ENCODE results near the gene TRIM9.
A peak's percentile ranks its signal among the peaks of the same experiment; 100 is the strongest.
"Not testable (repeated sequence)": the region's sequence is repeated elsewhere in the genome, so short reads cannot be mapped to it uniquely, and the experiment has no call there.

TRIM9 gene

DNA sequence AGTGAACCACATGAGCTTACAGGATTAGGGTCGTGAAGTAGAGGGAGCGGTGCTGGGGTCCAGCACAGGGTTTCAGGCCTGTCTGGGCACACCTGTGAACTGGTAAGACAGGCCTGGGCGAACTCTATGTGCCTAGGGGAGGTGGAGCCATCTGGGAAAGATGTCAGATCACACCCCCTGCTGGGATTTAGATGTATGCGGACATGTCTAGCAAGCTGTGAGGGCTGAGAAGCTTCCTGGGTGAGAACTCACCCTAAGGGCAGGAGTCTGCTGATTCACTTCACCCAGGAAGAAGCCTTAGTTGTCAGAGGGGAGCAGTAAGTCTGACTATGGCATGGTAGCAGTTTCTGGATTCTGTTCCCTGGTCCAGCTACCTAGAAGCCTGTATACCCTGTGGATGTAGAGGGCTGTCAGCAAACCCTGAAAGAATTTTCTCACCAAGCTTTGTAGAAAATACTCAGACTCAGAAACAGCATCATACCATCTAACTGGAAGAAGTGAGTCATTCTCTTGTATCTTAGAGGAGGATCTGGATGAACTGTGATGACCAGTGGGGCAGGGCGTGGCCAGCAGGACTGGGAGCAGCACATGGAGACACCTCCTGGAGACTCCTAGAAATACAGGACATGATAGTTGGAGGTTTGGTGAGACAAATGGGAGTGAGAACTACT lies 139.4 kb downstream of the TRIM9 start:
- DNase-seq = peak; percentile 74

DNA sequence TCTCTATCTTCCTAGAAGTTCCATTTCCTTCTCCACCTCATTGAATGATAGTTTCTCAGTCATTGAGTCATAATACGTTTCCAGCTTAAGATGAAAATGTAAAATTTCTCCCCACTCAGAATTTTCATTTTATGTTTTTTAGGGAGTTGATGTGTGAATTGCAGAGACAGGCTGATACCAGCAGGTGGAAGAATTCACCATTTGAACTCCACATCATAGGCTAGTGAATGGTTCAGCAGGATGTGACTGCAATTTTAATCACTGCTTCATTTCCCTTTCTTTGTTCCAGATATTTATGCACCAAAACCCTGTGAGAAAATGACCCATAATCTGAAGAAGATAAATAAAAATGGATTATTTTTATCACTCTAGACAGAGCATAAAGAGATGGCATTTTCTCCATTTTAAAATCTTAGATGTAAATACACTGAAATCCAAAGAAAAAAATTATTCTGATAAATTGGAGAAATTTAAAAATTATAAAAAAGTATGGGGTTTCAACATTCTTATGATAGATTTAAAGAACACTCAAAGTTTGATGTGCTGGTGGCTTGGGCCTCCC lies 140.0 kb downstream of the TRIM9 start:
- peak; percentile 37 for DNase-seq

DNA sequence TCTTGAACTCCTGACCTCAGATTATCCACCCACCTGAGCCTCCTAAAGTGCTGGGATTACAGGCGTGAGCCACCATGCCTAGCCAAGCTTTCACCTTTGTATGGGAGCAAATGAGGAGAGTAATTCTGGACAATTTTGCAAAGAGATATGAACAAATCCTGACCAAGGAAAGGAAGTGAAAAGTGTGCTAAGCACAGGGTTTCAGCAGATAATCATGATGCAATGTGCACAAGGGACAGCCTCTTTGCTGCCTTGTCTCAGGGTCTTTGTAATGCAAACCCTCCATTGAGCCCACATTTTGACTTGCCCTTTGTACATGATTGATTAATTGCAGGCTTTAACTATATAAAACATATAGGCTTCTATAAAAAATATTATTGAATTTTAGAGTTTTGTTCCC lies 141.4 kb downstream of the TRIM9 start:
- no peak for DNase-seq

DNA sequence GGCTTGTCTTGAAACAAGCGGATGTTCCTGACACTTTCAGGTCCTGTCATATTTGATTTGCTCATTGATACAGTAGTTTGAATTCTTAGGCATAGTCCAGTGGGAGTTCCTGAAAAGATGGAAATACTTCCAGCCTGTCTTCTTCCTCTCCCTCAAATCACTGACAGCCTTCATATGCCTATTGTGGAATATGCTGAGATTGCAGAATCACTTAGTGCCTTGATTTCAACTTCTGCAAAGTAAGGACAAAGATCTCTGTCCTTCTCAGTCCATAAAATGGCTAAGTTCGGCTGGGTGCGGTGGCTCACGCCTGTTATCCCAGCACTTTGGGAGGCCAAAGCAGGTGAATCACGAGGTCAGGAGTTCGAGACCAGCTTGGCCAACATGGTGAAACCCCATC lies 143.9 kb downstream of the TRIM9 start:
- DNase-seq = no peak

- DNase-seq = no peak
Observed at GRCh38 chr14:50948205-50948604, 146.7 kb downstream of the TRIM9 start.

GRCh38 chr14:50947446-50947845 lies 147.5 kb downstream of the TRIM9 start:
- DNase-seq = no peak

- DNase-seq = no peak
Observed at GRCh38 chr14:50946234-50946935, 148.5 kb downstream of the TRIM9 start.

- peak; percentile 52 for DNase-seq
Observed at GRCh38 chr14:50944647-50945413, 150.1 kb downstream of the TRIM9 start.

GRCh38 chr14:50943943-50944646 lies 150.8 kb downstream of the TRIM9 start, which contains the start of gene PYGL:
Gene PYGL (minus strand): TSS chr14:50944483. CDS start chr14:50944403, 80 bp downstream.
- peak; percentile 62 for DNase-seq

- no peak for DNase-seq
Observed at GRCh38 chr14:50943261-50943942, 151.5 kb downstream of the TRIM9 start.

DNA sequence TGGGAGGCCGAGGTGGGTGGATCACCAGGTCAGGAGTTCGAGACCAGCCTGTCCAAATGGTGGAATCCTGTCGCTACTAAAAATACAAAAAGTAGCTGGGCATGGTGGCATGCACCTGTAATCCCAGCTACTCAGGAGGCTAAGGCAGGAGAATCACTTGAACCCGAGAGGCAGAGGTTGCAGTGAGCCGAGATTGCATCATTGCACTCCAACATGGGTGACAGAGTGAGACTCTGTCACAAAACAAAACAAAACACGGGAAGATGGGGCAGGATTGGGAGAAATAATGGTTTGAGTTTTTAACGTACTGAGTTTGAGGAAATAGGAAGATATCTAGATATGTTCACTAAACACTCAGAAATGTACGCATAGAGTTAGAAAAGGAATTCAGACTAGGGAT lies 153.3 kb downstream of the TRIM9 start:
- DNase-seq = not testable (repeated sequence)

DNA sequence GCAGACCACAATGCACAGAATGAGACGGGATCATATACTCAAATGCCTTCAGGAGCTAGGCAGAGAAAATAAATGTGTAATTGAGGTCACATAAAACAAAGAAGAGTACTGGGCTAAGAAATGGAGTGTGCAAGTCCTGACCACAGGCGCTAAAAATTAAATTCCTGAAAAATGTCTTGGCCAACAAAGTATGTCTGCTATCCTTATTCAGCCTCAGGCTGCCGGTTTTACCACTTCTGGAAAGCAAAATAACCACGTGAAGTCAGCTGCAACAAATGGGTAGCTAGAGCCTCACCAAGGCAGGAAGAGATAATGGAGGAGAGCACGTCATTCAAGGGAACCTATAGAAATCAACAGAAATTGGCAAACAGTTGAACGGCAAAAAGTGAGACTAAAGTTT lies 153.8 kb downstream of the TRIM9 start:
- no peak for DNase-seq

DNA sequence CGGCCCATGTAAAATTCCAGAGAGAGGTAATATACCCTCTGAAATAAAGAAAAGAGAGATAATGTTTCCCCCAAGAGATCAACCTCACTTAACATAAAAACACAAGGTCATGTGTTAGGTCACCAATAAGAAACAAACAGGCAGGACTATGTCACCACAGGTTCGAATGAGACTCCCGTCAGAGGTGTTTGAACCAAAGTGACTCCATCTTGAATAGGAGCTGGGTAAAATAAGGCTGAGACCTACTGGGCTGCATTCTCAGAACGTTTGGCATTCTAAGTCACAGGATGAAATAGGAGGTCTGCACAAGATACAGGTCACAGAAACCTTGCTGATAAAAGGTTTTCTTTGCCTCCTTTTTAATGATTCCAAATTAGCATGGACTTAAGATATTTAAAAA lies 157.1 kb downstream of the TRIM9 start:
- no peak for DNase-seq

DNA sequence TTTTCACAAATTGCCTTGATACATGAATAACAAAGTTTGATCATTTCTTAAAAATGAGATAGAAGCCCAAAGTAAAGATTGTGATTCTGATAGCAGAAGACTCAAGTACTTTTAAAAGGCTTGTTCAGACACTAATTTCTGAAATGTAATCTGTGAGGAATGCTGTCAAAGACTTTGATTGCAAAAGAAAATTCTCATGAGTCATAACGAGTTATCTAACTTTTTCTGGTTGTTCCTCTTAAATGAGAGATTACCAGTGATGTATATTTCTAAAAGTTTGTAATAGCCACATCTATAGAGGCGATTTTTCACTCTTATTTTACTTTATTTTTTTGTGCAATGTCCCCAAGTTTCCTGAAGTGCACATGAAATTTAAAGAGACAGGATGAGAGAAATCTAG lies 157.6 kb downstream of the TRIM9 start:
- DNase-seq = no peak

- no peak for DNase-seq
Observed at GRCh38 chr14:50936882-50937281, 158.0 kb downstream of the TRIM9 start.

GRCh38 chr14:50936016-50936340 lies 158.9 kb downstream of the TRIM9 start:
- DNase-seq = no peak

DNA sequence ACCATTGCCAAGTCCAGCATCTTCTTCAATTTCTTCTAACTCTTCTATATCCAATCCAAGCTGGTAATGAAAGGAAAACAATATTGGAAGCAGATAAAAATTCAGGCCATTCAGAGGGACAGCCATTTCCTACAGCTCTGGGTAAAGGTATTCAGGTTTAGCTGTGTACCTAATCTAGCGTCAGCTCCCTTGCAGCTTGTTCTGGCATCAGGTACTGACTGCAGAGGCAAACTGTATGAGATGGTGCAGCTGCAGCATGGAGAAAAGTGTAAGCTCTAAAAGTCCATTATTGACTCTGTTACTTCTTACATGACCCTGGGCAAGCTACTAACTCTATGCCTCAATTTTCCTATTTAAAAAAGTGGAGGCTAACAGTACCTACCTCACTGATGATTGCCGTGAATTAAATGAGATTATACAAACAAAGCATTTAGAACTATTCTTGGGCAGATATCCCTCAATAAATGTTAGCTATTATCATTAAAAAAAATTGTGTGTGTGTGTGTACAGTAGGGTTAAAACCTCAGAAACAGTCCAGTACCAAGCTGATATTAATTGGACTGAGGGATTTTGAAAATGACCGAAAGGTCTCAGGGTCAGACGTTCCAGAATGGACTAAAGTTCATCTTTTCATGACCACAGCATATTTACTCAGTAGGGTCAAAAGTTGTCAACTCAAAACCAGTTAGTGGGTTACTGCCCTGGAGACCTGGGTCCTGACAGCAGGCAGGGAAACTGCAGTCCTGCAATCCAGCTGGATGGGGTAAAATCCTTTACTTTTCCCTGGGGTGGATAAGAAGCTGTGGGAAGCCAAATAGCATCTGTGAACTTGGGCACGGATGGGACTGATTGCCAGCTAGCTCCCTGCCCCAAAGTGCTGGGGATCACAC lies 159.5 kb downstream of the TRIM9 start:
- no peak for DNase-seq

DNA sequence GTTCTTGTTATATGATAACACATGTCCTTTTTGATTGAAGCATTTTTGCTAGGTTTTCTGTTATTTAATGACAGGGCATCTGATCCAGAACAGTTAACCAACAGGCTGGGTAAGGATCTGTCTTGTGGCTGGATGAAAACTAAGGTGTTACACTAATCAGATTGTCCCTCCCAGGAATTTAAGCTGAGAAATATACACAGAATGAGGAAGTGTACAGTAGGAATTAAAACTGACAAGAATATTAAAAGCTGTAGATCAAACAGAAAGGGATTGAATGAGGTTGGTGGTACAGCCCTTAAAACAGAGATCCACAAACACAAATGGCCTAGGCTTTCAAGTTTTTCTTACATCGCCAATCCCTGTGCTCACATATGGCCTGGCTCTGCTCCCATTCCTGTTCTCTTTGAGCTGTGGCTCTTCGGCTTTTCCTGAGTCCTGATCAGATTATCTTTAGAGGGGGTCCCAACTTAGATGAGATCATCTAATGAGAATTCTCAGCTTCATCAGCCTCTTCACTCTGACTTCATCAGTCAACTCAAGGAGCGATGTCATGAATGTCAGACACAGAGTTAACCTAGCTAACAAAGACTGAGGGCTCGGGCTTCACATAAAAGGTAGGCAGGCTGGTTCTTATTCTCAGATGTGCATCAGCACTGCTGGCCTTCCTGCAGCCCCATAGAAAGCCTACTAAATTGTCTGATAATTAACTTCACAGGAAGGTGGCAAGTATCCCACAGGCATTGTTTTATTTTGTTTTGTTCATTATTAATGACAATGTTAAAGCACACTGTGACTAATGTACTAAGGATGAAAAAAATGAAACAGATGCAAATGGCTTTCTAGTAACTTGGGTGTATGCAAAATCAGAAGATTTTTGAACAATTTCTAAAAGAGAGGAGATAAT lies 162.1 kb downstream of the TRIM9 start:
- no peak for DNase-seq

DNA sequence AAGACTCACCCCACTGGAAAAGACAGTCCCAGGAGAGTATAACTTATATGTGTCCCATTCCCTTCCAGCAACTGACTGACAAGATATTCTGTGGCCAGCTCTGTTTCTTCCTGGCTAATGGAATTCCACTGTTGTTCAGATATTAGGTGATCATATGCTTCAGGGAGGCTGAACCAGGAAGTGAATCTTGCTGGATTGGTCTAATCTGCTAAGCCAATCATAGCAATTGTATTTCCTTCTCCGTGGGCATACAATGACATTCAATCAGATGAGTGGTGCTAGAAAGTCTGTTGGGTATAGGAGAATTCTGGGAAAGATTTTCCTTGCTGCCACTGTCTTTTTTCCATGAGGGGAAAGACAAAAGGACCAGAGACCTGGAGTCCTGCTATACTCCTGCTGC lies 162.7 kb downstream of the TRIM9 start:
- no peak for DNase-seq

DNA sequence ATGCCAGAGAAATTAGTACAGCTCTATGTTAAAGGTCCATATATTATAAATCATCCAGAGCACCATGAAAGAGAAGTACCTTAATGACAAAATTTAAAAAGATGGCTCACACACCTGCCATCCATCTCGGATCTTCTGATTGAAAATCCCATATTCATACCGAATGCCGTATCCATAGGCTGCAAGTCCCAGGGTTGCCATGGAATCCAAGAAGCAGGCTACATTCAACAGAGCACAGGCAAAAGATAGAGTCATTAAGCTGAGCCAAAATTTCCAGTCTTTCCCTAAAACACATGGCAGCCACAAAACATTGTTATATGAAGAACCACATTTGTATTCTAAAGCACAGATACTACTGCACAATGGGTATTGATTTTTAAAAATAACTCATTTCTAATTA lies 163.3 kb downstream of the TRIM9 start:
- no peak for DNase-seq
